SH-SY5Y (cell line): ENCODE results near the gene KCNK5.

ENCODE experiments used
- GATA2 ChIP-seq: IDR thresholded peaks from 2 replicates; pipeline ENCODE4 v1.6.1; 2011; ENCODE audit warnings: mild to moderate bottlenecking, low read depth, low read length
- GATA3 ChIP-seq: IDR thresholded peaks from 2 replicates; pipeline ENCODE4 v1.6.1; 2011; ENCODE audit warnings: low read depth, mild to moderate bottlenecking, low read length, moderate library complexity

- TF ChIP-seq GATA3 (no peak), GATA2 (no peak)
These were observed 934 bp downstream of the KCNK5 start for GRCh38 chr6:39228111-39228971.
